NB4 (cell line): ENCODE measurements around the gene FMNL1.

Experiments used
- POLR2A ChIP-seq: IDR thresholded peaks from 2 replicates; pipeline ENCODE4 v1.6.1; 2011; ENCODE audit warnings: mild to moderate bottlenecking; ENCODE audit not compliant: insufficient read length; ENCODE audit errors: extremely low read depth
- TF ChIP-seq, protein P1 (sequence below): IDR thresholded peaks from one replicate; pipeline ENCODE4 v1.5.1; 2012; ENCODE audit warnings: low read depth, low read length
- TF ChIP-seq, protein P2 (sequence below): IDR thresholded peaks from 2 replicates; pipeline ENCODE4 v1.6.1; 2011; ENCODE audit warnings: low read depth, low read length

DNA sequence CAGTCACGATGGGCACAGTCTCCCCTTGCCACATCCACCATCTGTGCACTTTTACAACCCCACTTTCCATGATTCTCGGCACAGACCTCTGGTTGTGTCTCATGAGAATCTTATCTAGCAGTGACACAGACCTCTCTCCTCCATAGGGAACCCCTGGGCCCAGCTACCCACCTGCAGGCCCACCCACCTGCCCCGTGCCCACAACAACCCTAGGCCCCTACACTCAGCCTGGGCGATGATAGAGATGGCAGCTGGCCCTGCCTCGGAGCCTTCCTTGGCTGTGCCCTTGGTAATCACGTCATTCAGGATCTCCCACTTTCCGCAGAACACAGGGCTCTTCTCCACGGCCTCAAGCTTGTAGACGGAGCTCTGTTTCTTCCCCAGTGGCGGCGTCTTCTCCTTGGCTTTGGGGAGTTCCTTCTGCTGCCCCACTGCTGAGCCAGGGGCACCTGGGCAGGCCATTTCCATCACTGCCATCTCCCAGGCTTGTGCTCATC, 68.6 kb downstream of the FMNL1 start:
- TF ChIP-seq, protein P1, sequence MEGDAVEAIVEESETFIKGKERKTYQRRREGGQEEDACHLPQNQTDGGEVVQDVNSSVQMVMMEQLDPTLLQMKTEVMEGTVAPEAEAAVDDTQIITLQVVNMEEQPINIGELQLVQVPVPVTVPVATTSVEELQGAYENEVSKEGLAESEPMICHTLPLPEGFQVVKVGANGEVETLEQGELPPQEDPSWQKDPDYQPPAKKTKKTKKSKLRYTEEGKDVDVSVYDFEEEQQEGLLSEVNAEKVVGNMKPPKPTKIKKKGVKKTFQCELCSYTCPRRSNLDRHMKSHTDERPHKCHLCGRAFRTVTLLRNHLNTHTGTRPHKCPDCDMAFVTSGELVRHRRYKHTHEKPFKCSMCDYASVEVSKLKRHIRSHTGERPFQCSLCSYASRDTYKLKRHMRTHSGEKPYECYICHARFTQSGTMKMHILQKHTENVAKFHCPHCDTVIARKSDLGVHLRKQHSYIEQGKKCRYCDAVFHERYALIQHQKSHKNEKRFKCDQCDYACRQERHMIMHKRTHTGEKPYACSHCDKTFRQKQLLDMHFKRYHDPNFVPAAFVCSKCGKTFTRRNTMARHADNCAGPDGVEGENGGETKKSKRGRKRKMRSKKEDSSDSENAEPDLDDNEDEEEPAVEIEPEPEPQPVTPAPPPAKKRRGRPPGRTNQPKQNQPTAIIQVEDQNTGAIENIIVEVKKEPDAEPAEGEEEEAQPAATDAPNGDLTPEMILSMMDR, result no peak
- TF ChIP-seq POLR2A, result no peak
- TF ChIP-seq, protein P2, sequence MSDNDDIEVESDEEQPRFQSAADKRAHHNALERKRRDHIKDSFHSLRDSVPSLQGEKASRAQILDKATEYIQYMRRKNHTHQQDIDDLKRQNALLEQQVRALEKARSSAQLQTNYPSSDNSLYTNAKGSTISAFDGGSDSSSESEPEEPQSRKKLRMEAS, result no peak
